NCI-H524 treated with DMSO at 0.1 percent for 48 hours (cell line): ENCODE results near the gene ASB2.

Experiments
- DNase-seq: peaks from one replicate; lab custom pipeline; 2025; lab: John Stamatoyannopoulos, UW

The ASB2 gene

DNA sequence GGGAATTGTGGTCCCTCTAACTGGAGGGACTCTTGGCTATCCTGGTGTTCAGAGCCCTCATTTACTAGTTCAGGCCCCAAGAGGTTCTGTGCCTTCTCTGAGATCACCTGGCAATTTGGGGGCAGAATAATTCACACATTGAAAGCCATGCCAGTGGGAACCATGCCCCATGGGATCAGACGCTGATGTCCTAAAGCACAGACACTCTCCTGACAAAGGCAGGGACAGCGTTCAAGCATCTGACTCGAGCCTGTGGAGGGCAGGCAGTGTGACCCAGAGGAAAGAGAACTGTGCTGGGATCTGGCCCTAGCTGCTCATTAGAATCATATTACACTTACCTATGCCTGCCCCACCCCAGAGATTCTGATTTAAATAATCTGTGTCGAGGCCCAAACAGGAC, 2.4 kb upstream of the ASB2 start:
- no peak for DNase-seq

DNA sequence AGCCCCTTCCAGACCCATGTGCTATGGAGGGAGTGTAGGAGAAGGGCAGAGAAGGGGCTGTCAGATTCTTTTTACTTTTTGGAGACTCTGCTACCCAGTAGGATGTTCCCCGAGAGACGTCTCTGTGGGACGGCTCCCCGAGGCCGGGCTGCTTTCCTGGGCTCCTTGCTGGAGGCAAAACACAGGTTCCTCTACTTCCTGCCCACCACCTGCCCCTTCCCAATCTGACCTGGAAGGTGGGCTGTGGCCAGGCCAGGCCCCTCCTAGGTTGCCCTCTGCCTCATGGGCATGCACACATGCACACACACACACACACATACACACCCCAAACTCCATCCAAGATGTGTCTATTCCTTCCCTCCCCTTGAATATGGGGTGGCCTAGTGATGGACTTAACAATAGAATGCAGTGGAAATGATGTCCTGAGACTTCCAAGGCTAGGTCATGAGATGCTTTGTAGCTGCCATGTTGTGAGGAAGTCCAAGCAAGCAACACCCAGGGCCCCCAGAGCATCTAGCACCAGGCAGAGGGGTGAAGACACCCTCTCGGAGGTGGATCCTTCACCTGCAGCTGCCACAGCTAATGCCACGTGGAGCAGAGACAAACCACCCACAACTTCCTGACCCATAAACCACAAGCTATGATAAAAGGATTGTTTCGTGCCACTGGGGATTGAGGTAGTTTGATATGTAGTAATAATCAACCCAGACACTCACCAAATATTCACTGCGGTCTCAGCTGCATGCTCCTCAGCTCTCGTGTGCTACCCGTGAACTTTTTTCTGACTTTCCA, 1.6 kb upstream of the ASB2 start:
- no peak for DNase-seq

DNA sequence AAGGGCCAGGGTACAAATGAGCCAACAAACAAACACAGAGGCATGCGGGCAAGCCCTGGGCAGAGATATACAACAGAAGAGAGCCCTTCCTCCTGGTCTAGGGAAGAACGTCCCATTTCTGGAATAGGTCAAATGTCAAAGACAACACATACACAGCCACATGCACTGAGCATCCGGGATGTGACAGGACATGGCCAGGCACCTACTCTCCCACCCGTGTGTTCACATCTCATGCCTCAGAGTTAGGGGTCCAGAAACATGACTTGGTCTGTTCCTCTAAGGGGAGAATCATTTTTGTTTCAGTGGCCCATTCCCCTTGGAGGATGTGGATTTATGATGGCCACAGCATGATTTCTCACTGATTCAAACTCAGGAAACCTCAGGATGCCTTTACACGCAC, 801 bp upstream of the ASB2 start:
- no peak for DNase-seq

DNA sequence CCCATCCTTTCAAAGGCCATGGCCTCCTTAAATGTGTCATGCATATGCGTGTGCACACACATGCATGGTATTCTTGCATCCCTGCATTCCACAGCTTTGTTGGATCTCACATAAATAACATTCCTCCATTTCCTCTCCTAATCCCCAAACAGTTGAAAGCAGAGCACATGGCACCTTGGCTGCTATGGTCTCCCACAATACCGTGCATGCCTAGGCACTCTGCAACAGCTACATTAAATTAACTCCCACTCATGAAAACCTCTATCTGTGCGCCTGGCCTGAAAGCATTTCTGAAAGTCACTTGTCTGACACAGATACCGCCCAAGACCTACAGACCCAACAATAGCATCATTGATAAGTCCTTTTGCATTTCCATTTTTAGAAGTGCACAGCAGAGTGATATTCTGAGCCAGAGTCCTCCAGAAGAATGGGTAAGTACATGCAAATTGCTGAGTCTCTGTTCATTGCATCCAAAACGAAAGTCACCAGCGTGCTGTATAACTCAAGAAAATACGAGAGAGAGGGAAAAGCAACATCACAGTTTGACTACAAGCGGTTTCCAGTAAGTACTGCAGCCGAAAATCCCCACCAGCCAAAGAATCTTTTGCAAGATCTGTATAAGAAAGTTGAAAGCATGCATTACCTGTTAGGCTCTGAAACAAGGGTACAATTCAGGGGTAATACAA, 436 bp downstream of the ASB2 start:
- no peak for DNase-seq

DNA sequence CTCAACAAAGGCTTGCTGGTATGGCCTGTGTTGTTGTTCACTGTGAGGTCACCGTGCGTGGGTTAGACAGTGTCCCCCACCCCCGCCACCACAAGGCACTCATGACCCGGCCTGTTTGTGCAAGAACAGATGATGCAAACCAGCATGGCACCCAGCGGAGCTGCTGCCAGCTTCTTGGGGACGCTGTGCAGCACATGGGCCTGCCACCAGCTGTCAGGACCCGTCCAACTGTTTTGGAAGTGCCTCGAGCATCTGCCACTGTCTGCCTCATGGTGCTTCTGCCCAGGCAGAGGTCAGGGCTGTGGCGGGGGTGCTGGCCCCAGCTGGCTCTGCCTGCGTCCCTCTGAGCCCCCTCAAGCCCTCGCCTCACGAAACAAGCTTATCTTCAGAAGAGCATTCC, 1.5 kb downstream of the ASB2 start:
- DNase-seq: peak; percentile 91

DNA sequence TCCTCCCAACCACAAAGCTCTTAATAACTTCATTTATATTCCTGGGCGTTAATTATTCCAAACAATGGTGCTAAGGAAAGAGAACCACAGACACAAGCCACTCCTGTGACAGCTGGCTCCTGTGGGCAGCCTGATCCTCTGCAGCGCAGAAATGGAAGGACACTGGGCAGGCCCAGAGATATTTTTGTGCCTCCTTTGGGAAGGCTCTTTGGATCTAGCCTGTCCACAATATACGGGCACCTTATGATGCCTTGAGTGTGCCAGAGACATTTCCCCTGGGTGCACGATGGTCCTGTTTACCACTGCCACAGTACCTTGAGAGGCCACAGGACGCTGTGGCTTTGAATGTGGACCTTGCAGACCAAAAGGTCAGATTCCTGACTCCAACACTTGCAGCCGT, 2.1 kb downstream of the ASB2 start:
- no peak for DNase-seq

DNA sequence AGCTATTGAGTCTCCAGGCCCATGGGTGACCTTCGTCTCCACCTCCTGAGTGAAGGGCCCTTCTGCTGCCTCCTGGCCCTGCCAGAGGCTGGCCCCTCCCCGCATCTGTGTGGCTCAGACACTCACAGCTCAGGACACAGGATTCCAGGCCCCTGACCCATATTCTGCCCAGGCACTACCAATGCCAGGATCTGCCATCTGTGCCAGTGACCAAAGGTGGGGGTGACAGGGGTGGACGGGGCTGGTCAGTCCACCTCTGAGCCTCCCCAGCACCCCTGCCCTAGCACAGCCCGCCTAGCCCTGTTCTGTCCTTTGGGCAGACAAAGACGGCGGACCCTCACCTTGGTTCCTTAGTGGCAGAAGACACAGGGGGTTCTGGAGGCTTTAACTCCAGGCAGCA, 2.8 kb downstream of the ASB2 start:
- no peak for DNase-seq

DNA sequence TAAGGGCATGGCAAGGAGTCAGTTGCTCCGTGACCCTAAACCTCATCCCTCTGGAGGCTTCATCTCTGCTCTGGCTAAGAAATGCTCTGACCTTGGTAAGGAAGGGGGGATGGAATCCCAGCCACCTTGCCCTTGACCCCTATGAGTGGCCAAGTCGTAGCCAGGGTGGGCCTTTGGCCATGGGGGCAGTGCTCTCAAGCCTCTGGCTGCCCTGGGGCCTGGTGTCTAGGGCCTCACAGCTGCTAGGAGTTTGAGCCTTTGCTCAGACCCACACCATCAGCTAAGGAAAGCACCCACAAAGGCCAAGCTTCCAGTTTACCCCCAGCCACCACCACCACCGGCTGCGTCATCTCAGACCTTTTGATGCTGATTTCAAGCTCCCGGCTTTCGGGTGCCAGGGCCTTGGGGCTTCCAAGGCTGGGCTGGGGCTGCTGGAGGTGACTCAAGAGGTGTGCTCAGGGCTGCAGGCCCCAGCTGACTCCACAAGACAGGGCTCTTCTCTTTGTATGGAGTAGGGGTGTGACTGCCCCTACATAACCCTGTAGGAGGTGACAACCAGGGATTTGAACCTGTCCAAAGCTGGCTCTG, 3.7 kb downstream of the ASB2 start:
- DNase-seq: no peak

DNA sequence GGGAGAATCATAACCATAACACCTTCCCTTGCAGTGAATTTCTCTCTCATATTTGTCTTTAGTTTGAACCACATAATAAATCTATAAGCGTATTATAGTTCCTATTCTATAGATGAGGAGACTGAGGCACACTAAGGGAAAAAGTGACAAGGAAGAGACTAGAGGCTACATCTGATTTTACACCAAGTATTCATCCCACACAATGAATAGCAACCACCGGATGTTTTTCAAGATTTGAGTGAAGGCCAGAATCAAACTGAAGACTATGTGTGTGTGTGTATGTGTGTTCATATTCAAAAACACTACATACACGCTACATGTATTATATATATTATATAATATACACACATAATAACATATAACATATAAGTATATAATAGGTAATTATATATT, 4.7 kb downstream of the ASB2 start:
- DNase-seq: no peak

DNA sequence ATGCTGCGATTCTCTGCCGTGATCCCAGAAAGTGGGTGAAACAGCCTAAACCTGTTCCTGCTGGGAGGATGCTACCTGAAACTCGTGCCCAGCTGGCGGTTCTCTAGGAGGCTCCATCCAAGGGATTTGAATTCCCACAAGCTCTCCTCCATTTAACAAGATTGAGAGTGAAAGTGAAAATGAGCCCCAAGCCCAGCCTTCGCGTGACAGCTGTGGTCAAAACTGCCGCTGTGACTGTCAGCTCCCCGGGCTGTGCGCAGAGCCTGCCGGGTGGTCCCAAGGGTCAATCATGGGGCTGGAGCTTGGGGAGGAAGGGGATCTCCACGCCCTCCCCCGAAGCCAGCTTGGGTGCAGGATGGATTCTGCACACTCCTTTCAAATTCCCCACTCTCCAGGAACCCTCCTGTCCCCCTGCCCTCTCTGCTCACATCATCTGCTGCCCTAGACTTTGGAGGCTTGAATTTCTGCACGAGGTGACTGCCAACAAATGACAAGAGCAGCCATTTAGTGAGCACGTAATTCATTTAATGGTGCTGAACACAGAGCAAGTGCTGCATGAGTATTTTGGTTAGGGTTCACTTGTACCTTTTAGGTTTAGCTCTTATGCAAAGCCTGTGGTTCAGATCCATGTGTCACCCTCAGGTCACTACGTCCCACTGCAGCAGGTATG, 5.3 kb downstream of the ASB2 start:
- peak; percentile 87 for DNase-seq

DNA sequence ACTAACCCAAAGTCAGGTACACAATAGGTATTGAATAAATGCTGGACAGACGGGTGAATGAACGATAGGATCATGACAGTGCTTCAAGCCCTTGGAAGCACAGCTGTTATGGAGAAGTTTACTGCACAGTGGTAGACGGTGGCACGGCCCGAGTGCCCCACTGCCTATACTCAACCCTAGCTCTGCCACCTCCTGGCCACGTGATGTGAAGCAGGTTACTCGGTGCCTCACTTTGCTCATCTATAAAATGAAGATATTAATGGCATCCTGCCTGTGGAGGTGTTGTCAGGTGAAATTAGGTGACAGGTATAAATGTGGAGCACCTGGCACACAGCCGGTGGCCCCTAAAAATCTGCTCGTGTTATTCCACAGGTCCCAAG, 5.8 kb downstream of the ASB2 start:
- peak; percentile 70 for DNase-seq

DNA sequence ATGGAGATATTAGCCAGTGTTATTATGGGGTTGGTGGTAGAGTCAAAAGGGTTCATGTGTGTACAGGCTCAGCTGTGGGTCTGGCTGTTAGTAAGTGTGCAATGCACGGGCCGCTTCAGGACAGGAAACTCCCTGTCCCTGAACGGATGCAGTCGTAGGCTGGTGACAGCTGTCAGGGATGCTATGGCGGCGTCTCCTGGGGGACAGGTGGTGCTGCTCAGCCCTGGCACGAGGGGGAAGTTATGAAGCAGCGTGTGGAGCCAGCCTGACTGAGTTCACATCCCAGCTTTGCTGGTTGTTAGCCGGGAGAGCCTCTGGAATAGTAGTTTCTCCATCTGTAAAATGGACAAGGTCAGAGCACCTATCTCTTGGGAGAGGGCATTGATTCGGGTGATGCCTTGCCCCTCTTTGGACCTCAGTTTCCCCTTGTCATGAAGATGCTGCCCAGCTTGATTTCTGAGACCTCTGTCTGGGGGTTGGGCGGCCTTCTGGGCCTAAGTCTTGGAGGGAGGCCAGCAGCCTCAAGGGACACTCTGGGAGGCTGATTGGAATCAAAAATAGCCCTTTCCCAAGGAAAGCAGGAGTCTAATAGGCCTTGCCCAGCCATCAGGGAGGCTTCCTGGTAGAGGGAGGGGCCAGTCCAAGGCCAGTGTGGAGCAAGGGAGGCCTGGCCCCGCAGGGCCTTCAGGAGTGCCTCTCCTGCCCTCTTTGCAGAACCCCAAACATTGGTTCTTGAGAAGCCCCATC, 7.1 kb downstream of the ASB2 start:
- DNase-seq: peak; percentile 63

DNA sequence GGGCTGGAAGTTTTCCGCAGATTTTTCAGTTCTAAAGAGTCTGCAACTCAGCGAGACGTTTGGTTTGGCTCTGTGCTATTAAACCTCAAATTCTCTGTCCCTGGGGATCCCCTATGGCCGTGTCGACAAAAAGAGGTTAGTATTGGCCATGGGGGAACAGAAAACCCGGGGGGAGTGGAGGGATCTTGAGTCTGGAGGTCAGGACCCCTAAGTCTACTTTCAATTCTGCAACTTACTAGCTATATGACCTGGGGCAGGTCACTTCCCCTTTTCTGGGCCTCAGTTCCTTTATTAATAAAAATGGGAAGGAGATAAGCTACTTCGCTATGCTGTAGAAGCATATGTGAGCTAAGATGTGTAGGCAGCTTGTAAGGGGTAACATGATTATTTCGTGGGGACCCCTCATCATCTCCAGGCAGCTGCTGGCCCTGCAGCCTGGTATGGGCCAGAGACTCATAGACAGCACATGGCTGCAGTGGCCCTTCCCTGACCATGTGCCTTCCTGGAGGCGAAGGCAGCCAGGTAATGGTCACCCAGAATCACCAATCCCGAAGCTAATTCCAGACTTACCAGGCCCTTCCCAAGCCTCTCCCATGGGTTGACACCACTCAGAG, 8.6 kb downstream of the ASB2 start:
- no peak for DNase-seq

DNA sequence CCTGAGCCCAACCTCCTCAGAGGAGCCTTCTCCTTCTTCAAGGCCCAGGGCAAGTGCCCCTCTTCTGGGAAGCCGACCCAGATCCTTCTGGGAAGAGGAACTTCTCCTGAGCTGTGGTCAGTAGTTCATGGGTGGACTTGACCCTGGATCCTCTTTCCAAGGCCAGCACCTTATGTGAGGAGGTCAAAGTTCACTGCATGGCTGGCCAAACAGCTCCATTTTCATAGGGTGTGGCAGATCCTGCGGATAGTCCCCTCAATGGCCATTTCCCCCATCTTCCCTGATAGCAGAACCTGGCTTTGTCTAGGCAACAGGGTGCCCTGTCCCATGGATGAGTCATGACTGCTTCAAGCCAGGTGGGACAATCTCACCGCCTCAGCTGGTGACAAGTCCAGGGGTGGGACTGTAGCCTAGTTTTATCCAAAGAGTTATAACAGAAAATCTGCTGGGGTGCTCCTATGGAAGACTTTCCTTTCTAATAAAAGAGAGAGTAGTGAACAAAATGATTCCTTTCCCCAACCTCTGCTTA, 10.4 kb downstream of the ASB2 start:
- DNase-seq: no peak

DNA sequence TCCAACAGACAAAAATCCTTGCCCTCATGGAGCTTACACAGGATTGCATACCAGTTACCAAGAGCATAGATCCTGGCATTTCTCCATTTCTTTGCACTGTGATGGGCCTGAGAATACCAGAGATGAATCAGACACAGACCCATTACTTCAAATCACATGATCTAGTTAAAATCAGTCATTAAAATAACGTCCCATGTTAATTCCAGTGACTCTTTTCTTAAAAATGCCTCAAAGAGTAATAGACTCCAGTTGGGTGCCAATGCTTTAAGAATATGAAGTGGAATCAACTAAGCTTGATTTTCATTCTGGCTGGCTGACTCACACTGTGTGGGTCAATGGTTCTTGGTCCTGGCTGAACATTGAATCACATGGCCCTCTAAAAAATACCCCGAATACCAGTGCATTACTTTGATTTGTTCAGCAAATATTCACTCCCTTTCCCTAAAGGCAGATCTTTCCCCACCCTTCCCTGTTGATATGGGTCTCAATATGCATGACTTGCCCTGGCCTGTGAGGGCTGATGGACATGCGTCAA, 11.0 kb downstream of the ASB2 start:
- DNase-seq: no peak

DNA sequence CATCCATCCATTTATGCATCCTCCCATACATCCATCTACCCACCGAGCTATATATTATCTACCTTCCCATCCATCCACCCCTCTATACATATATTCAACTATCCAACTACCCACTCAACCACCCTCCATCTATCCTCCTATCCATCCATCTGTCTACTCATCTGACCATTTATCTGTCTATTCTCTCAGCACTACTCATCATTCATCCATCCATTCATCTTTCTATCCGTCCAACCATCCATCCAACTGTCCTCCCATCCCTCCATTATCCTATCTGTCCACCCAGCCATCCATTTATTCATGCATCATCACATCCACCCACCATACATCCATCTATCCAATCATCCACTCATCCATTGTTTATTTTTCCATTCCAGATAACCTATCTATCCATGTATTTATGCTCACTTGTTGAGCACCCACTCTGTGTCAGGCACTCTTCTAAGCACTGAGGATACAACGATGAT, 11.5 kb downstream of the ASB2 start:
- no peak for DNase-seq

DNA sequence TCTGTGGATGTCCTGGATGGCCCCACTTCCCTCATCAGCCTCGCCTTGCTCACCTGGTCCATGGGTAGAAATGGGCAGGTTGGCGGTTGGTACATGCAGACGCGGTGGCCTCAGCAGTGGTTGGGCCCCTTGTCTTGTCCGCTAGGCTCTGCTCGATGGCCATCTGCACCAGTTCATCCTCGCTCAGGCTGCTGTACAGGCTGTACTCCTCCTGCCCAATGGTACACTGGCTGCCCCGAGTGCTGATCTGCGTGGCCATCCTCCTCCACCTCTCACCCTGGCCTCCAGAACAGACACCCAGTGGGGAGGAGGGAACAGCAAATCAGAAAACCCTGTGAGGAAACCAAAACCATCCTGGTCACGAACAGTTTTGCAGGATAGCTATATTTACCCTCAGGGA, 12.1 kb downstream of the ASB2 start:
- DNase-seq: no peak

DNA sequence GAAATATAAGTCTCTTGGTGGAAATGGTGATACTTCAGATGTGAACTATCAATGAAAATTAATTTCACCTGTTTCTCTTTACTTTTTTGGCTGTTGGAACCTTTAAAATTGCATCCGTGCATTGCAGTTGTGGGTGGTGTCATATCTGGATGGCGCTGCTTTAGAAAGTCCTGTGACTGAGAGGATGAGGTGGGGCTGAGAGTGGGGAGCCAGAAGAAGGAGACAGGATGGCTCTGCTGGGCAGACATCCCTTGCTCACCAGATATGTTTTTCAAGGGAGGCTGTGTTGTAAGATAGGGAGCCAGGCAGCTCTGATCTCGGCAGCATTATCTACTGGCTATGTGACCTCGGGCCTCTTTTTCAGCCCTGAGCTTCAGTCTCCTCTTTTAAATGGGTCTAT, 12.7 kb downstream of the ASB2 start:
- no peak for DNase-seq

DNA sequence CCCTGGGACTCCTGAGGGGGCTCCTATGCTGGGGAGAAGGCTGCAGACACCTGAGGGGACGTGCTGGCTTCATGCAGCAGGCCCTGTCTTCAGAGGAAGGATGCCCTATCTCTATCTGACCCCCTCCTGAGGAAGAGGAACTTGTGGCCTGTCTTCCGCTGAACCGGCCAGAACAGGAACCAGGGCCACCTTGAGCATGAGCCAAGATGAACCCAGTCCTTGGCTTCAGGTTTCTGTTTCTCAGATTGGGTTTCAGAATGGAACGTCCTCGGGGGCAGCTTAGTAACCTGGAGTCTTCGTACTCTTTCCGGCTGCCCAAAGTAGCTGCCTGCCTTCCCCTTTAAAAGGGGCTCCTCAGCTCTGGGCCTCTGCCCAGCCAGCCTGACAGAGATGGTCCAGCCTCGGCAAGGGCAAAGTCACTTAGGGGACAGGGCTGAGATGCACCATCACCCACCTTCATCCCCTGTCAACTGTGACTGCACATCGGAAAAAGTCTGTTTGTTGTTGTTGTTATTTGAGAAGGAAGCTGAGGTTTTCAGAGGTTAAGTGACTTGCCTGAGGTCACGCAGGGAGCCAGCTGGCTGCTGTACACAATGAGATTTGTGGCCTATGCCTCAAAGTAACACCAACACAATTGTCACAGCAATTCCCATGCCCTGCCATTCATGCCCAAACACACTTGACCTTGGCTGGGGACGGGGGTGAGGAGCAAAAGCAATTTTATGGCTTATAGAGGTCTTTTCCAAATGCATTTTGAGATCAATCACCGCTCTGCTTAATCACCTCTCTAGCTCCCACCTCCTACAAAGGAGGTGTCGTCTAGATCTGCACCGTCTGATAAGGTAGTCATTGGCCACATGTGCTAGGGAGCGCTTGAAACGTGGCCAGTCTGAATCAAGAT, 13.4 kb downstream of the ASB2 start:
- DNase-seq: no peak

DNA sequence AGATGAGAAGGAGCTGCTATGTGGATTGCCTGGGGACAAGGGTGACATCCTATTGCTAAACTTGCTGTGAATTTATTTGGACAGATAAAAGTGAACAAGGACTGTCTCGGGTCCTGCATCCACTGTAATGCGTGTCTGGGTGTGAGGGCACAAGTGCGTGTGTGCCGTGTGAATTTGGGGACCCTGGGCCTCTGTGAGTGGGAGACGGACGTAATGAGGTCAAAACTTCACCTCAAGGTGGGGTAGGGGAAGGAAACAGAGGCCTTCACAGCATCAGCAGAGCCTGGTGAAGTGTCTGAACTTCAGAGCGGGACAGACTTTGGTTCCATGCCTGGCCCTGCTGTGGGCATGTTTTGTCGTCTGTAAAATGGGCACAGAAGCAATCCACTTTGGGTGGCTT, 14.8 kb downstream of the ASB2 start:
- DNase-seq: no peak
